ENCODE results near the gene PRB4.
"Not testable (repeated sequence)": the region's sequence is repeated elsewhere in the genome, so short reads cannot be mapped to it uniquely, and the experiment has no call there.

Gene PRB4

GRCh38 chr12:11310336-11310735, at the start of gene PRB4:
TSS of gene PRB4 (minus strand) at chr12:11310436. CDS start at chr12:11310398, 38 bp downstream.
- no peak for DNase-seq (ENCODE audit: low spot score)

- not testable (repeated sequence) for DNase-seq (ENCODE audit: low spot score)
Measured at GRCh38 chr12:11351736-11352135, 41.5 kb upstream of the PRB4 start.

- no peak for DNase-seq (ENCODE audit: low spot score)
Measured at GRCh38 chr12:11348439-11348838, 38.2 kb upstream of the PRB4 start.

- DNase-seq (ENCODE audit: low spot score) = no peak
Measured at GRCh38 chr12:11347810-11348209, 37.6 kb upstream of the PRB4 start.

- no peak for DNase-seq (ENCODE audit: low spot score)
Measured at GRCh38 chr12:11344500-11344899, 34.3 kb upstream of the PRB4 start.

- DNase-seq (ENCODE audit: low spot score) = no peak
Measured at GRCh38 chr12:11324426-11324825, 14.2 kb upstream of the PRB4 start.

- DNase-seq (ENCODE audit: low spot score) = no peak
Measured at GRCh38 chr12:11321980-11322379, 11.7 kb upstream of the PRB4 start.

- DNase-seq (ENCODE audit: low spot score) = no peak
Measured at GRCh38 chr12:11307143-11307542, 3.1 kb downstream of the PRB4 start.

GRCh38 chr12:11273449-11273848, 36.8 kb downstream of the PRB4 start:
- DNase-seq (ENCODE audit: low spot score) = no peak

GRCh38 chr12:11269607-11270006, 40.6 kb downstream of the PRB4 start, which contains the start of gene PRB3:
TSS of gene PRB3 (minus strand) at chr12:11269707. CDS start at chr12:11269669, 38 bp downstream.
- DNase-seq (ENCODE audit: low spot score) = no peak

GRCh38 chr12:11264501-11264900, 45.7 kb downstream of the PRB4 start:
- no peak for DNase-seq (ENCODE audit: low spot score)

All from hematopoietic multipotent progenitor cell treated with erythropoietin and hydrocortisone succinate and interleukin-3 and kit ligand, for 17 days (in vitro differentiated cells).